Activated T-helper 9 cell treated with anti-CD3 and anti-CD28 coated beads, Interleukin-2, amount 50 U/mL, for 16 hours (primary cell): ENCODE data around the gene TRMU.

Experiments used
- DNase-seq: peaks from one replicate; pipeline ENCODE4 v3.0.0-alpha.2; 2020; ENCODE audit warnings: low read depth

The TRMU gene

DNA sequence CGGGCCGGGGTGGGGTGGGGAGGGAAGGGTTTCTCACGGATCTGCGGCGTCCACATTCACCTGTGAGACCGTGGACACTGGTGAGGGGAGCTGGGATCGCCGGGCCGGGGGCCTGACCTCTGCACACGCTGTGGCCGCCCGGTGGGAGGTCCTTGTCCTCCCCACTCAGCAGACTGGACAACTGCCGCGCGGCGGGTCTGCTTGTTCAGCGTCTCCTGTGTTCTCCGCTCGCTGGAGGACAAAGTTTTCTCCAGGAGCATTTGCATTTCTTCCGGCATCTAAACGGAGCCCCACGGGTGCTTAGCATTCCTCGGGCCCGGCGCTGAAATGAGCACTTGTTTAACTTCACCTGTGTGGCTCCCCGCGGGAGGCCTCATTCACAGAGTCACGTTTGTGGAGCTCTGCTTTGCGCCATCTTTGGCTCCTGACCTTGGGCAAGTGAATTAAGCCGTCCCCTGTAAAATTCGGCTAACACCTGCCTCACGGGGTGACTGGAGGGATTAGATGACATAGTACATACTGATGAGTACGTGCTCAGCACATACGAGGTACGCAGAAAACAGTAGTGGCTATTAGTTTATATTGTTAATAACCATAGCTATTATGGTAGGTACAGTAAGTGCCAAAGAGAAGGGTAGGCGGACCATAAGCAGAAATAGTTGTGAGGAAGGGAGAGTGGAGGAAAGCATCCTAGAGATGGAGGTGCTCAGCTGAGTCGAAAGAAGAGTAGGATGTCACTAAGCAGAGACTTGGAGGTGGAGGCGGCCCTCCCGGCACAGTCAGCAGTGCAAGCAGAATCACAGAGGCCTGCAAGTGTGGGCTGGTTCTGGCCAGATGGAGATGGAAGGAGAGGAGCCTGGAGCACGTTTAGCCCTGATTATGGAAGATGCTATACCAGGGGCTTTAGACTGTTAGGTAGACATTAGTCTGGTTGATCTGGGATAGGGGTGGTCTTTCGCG, 885 bp downstream of the TRMU start:
- no peak for DNase-seq

DNA sequence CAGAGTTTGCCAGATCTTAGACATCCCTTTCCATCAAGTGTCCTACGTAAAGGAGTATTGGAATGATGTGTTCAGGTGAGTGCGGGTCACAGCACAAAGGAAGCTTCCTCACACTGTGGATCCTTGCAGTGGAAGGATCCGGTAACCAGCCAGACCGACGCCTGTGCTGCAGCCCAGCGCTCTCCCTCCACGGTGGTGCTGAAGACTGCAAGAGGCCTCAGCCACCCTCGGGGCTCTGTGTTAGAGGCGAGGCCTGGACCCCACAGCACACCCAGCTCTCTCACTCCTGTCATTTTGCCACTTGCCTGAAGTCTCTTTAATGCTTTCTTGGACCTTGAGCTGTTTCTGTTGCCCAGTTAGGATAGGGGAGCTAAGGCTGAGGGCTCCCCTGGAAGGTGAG, 2.4 kb downstream of the TRMU start:
- no peak for DNase-seq

DNA sequence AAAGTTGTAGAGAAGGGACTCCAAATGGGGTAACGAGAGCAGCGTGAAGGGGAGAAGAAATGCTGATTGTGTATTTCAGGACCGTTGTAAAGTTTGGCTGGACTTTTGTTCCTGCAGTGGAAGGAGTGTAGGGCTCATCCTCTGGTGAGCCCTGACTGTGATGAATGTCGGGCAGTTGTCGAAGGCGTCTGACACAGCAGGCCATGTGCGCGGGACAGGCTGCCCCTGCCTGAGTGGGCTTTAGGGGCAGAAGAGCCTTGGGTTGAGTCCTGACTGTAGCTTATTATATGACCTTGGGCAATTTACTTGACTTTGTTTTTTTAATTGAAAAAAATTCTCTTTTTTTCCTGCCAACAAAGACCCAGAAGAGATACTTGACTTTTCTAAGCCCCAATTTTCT, 3.1 kb downstream of the TRMU start:
- no peak for DNase-seq

DNA sequence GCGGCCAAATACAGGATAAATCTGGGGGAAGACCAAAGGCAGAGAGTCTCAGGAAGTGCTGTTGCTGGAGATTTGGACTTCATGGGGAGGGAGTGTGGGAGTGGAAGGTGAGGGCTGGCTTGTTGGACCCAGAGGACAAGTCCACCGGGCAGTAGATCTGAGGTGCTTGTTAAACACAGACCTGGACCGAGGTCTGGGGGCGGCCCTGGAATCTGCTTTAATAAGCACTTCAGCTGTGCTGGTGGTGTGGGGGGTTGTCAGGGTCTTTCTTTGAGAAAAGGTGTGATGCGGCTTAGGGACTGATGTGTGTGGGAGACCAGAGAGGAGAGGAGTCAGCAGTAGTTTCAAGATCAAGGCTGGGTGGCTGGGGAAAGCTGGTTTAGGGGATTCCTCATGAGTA, 4.4 kb downstream of the TRMU start:
- no peak for DNase-seq

DNA sequence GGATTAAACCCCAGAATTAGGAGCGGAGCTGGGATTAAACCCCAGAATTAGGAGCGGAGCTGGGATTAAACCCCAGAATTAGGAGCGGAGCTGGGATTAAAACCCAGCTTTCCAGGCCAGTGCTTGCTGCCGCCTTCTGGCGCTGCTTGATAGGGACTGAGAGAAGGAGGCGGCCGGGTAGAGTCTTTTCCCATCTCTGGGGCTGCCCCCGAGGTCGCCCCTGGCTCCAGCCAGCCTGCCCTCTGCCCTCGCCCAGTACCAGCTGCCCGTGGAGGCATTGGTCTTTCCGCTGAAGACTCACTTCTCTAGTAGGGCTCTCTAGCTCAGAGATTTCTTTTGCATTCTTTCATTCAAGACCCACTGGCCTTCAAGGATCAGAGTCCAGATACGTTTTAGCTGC, 5.2 kb downstream of the TRMU start:
- no peak for DNase-seq

DNA sequence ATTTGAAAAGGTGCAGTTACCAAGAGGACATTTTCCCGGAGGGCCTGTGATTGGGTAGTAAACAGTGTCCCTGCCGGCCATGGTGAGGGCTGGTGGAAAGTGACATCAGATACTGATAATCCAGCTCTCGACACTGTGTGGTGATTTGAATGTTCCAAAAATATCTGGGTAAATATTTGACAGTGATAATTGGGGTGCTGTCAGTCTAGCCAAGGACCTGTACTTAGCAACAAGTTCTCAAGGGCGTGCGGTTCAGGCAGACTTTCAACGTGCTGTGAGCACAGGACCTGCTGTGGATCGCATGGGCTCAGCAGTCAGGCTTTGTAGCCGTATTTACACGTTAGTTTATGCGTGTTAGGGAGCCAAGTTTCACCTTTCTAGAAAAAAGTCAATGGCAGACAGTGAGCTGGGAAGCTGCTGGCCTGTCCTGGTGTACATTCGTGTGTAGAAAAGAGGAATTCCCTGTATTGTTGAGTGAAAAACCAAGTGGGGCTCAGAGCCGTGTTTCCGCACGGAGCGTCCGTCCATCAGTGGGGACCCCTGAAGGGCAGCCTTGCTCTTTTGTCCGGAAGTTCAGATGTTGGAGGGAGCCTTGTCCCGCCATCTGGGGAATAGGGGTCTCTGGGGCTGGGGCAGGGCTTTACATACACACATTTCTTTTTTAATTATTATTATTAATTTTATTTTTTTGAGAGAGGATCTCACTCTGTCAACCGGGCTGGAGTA, 11.3 kb downstream of the TRMU start:
- DNase-seq, result no peak

DNA sequence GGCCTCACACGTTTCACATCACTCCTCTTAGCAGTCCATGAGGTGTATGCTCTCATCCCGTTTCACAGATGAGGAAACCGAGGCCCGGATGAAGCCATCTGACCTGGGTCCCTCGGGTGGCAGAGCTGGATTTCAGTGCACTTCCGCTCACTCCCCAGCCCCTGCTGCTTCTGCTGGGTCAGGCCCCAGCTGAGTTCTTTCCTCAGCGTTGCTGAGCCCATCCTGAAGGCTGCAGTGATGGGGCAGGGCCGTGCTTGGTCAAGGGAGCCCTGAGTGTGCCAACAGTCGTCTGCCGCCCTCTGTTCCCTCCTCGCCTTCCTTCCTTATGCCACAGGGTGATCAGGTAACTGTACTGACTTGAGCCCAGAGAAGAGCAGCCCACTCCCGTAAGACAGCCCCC, 12.1 kb downstream of the TRMU start:
- no peak for DNase-seq

DNA sequence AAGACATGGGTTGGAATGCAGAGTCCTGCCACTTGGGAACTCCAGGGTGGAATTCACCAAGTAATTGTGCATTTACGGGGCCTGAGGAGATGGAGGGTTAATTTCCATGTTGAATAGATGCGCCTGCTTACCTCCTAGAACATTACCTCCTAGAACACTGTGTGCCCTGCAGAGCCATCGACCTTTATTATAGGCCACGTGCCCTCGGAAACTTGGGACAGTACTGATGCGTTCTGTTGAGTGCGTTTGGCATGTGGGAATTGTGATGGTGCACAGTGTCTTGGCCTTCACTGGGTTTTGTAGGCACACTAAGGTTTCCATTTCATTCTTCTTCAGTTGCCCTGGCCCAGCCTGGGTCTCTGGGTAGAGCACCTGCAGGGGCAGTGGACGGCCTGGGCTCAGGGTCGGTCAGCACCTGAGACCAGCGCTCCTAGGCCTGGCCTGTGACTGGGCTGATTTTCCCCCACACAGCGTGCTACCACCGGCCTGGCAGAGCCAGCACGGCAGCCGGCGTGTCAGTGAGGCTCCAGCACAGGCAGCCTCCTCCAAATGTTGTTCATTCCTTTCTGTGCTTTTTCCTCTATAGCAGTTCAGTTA, 12.7 kb downstream of the TRMU start:
- no peak for DNase-seq

DNA sequence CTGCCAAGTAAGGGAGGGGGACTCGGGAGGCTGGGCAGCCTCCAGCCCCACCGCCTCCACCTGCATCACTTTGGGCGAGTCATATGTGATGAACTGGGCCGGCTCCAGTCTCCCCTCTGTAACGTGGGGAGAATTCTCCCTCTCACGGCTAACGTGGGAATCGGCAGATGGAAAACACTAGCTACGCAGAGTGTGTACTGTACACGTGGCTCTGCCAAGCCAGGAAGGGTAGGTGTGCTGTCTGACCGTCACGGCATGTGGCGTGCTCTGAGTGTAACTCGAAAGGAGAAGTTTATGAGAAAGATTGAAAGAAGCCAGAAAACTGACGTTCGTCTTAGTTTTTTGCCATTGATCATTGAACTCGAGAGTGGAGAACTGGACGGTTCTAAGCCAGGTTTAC, 13.7 kb downstream of the TRMU start:
- DNase-seq, result no peak

DNA sequence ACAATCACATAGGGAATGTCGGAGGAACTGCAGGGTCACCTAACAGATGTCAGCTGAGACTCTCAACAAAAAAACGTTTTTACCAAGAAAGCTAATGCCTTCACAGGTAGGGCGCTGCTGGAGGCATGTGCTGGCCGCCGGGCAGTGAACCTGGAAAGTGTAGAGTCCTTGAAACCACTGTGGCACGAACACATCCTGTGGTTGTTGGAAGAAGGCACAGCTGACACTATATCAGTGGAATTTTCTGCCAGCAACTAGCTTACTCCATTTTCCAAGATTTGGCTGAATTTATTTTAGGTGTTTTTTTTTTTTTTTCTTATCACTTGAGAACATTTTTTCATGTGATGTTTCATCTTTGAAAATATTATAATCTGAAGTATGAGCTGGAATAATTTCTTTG, 14.2 kb downstream of the TRMU start:
- DNase-seq, result no peak

DNA sequence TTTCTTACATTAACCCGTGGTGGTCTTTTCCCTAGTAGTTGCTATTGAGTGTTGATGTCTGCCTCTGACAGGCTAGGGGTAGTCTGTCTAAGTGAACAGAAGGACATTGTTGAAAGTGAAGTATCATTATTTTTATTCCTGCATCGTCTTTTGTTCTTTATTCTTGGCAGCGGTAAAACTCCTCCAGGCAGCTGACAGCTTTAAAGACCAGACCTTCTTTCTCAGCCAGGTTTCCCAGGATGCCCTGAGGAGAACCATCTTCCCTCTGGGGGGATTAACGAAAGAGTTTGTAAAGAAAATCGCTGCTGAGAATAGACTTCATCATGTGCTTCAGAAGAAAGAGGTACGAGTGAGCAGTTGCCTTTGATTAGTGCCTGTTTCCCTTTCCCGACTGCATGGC, 14.6 kb downstream of the TRMU start:
- no peak for DNase-seq

DNA sequence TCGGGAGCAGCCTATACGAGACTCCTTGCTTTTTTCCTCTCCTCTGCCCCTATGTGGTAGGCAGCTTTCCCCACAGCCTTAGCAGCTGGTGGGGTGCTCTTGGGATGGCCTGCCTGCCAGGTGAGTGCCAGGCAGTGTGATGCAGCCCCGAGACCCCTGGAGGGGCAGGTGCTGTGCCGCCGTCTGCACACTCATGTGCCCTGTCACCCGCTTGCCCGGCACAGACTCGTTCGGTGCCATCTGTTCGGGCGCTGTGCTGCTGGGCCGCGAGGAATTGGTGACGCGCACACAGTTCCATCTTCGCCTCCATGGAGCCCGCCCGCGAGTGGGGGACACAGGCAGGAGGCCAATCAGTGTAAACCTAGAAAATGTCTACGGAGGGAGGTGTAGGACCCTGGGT, 15.1 kb downstream of the TRMU start:
- DNase-seq, result no peak

DNA sequence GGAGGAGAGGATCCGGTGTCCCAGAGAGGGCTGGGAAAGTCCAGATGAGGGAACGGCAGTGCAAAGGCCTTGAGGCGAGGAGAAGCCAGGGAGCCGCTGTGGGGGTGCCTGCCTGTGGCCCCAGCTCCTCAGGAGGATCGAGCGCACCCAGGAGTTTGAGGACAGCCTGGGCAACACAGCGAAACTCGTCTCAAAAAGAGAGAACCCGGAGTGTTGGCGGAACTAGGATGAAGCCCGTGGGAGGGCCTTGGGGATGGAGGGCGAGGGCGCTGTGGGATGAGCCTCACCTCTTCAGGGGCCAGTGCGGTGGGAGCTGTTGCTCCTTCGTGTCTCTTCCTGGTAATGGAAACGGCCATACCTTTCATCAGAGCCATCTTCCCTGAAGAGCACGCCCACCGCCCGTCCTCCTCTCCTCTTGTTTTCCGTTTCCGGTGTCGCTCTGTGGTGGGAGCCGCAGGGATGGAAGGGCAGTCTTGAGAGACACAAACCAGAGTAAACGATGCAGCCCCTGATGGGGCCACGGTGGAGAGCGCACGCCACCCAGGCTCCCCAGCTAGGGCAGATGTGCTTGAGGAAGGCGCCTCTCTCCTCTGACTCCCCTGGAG, 15.7 kb downstream of the TRMU start:
- DNase-seq, result no peak

DNA sequence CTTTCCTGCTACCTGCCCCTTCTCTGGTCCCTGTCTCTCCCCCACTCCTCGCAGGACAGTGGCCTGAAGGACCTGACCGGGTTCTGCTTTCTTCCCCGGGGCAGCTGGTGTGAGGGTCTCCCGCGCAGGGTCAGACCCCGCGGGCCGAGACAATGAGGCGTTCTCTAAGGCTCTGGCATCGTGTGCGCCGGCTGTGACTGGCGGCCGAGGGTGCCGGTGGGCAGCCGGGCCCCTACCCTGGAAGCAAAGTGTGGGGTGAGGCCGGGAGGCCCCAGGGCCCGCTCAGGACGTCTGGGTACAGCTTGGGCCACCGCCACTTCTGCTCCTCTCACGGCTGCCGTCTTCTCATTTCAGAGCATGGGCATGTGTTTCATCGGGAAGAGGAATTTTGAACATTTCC, 16.3 kb downstream of the TRMU start:
- no peak for DNase-seq

DNA sequence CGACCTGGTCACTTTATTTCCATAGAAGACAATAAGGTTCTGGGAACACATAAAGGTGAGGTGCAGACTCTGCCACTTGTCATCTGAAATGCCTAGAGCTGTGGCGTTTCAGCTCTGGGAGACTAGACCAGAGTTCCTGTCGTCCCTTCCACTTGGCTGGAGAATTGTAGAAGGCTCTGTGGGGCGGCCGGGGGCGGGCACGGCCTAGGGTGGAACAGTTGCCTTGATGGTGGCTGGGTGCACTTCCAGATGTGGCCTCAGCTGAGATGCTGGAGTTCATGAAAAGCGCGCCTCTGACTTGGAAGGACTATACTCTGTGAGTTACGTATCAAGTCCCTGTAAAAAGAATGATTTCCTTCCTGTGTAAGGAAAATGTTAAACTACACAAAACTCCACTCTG, 16.8 kb downstream of the TRMU start:
- DNase-seq, result no peak

DNA sequence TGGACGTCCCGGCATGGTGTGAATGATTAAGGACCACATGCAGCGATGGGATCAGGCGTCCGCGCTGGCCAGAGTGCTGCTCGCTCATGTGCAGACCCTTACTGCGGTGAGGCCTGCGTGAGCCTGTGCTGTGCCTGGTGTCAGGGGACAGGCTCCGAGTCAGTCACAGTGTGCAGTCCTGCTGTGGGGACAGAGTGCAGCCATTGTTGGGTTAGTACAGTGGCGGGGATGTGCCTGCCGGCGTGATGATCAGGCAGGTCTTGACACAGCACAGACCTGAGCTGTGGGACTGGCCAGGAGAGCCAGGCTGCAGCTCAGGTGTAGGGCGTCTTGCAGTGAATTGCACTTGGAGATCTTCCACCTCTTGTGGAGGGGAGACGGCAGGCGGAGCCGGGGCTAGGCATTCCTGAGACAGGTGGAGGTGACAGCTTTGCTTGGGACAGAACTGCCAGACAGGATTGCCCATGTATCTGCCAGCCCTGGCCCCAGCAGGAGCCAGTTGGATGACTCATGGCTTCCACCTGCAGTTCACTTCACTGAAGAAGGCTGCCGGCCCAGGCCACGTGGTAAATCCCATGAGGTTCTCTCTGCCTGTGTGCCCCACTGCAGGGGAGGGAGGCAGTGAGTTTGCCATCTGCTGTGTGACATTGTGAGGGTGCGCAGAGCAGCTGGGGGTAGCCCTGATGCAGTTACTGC, 17.3 kb downstream of the TRMU start:
- no peak for DNase-seq

DNA sequence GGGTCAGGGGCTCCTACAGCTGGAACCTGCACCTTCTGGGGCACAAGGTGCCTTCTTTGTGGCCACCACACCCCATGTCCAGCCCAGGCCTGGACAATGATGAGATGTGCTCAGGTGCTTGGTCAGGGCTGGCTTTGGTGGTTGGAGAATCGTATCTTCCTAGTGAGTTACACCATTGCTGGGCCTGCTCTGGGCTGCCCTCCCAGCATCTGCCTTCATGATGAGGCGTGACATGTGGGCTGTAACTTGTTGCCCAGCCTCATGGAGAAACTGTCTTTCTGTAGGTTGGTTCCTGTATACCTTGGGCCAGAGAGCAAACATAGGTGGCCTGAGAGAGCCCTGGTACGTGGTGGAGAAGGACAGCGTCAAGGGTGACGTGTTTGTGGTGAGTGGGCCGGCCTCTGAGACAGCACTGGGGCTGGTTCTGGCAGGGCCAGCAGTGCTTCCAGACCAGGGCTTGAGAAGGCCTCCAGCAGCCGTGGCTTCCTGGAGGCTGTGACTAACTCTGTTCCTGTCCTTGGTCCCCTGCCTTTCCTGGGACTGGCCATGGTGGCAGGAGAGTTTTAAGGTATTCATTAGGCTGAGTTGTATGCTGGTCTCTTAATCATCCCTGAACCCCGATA, 18.1 kb downstream of the TRMU start:
- DNase-seq, result no peak

DNA sequence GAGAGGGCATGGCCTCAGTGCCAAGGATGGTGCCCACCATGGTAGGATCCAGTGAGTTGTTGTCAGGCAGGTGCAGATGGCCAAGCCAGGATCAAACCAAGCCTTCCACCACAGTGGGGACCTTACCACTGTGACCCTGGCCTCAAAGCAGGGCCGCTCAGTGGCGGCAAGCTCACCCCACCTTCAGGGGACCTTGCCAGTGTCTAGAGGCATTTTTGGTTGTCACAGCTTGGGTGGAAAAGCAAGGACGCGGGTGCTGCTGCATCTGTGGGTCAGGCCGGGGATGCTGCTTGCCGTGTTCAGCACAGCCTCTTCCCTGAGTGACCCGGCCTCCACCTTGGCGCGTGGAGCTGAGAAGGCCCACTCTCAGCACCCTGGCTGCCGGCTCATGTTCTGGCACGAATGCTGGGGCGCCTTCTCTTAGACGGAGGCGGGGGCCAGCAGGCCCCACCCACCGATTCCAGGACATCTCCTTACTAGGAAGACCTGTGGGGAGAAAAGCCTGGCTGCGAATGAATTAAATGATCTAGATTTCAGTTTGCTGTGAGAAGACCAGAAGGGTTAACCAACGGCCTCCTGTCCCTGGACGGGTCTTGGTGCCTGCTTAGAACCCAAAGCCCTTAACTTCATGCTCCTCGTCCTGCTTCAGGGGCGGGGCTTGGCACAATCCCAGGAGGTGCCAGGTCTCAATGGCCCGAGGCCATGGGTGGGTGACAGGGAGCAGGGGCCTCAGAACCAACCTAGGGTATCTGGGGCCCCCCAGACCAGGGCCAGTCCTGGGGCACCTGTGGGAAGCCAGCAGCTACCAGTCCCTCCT, 18.9 kb downstream of the TRMU start:
- no peak for DNase-seq

DNA sequence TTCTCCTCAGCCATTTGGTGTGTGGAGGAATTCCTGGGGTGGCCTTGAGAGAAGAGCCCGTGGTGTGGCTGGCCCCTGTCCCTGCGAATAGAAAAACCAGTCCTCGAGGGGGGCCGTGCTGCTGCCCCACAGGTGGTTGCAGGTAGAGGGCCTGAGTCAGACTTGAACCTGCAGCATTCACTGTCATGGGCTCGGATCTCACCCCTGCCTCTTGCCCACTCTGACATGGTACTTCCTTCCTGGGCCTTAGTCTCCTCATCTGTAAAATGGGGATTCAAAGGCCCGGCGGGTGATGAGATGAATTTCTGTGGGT, 19.4 kb downstream of the TRMU start:
- DNase-seq, result no peak

DNA sequence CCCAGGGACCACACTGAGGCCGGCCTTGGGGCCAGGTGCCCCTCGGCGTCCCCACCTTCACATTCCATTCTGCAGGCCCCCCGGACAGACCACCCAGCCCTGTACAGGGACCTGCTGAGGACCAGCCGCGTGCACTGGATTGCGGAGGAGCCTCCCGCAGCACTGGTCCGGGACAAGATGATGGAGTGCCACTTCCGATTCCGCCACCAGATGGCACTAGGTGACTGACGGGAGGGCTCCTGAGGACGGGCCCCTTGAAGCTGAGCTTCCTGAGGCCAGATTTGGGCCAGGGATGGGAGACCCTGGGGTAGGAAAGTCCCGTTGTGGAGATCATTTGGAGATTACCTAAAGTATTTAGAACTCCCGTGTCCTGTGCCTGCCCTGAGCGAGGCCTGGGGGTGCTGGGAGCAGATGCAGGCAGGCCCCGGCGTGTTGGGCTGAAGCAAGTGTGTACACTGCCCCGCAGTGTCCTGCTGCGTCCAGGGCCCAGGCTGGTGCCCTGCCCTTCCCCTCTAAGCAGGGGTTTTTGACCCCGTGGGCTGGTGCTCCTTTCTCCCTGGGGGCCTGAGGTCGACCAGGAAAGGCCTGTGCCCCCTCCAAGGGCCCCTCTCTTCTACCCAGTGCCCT, 20.0 kb downstream of the TRMU start:
- no peak for DNase-seq
